ENCODE results near the gene TMEM125. TPM values are rescaled to one million over a fixed set of nuclear protein-coding genes. Genes with fewer than 3 reads are reported as not detected.

The TMEM125 gene
- polyA plus RNA-seq, 1 of the 3 experiments (the other 2 are of a cell fraction) = not detected

DNA sequence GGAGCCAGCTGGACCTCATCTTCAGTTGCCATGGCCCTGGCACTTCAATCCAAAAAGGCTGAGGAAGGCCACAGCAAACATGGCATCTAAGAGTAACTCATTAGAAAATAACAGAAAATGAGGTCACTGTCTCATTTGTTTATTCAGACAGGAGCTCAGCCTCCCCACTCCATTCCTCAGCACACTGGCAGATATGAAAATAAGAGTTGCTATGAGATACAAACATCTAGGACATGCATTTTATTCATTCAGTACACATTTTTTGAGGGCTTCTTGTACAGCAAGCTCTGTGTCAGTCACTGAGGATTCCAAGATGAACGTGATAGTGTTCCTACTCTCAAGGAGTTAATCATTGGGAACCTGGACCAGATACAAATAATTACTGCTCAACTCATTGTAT lies 32.7 kb upstream of the TMEM125 start:
- no peaks in the 10 kb centered on the region for H4K20me1 ChIP-seq (ENCODE audit: insufficient read depth)
- peaks cover 5% of the 10 kb centered on the region for H3F3A ChIP-seq (replicated peaks; ENCODE audit: insufficient read depth)
- no peaks in the 10 kb centered on the region for H3K36me3 ChIP-seq (replicated peaks in 1 of 2; ENCODE audit: control insufficient read depth in 1 of 2, insufficient read depth in 2 of 2, low read length in 1 of 2)
- no peak overlapping the region for H2AFZ ChIP-seq (ENCODE audit: low read depth)
- H3K27me3 ChIP-seq (ENCODE audit: insufficient read depth) = no peaks in the 10 kb centered on the region
- no peaks in the 10 kb centered on the region for H3K79me2 ChIP-seq (ENCODE audit: insufficient read depth)
- no peak overlapping the region for H3K4me2 ChIP-seq
- peaks cover 6 to 8% of the 10 kb centered on the region in 2 experiments; a peak in 2 of 4 replicates for H3K4me1 ChIP-seq (ENCODE audit: control insufficient read depth in 1 of 2, insufficient read depth in 2 of 2, low read depth in 1 of 2, low read length in 1 of 2)
- TF ChIP-seq GABPA (IDR thresholded peaks at IDR 0.05; ENCODE audit: low read depth) = no peak
- no peak for TF ChIP-seq EZH2phosphoT487 (IDR thresholded peaks at IDR 0.05; ENCODE audit: borderline replicate concordance, low read depth)
- TF ChIP-seq YY1 (IDR thresholded peaks at IDR 0.05; ENCODE audit: low read depth) = no peak
- TF ChIP-seq ELF1 (IDR thresholded peaks at IDR 0.05) = no peak
- TF ChIP-seq, protein P1, sequence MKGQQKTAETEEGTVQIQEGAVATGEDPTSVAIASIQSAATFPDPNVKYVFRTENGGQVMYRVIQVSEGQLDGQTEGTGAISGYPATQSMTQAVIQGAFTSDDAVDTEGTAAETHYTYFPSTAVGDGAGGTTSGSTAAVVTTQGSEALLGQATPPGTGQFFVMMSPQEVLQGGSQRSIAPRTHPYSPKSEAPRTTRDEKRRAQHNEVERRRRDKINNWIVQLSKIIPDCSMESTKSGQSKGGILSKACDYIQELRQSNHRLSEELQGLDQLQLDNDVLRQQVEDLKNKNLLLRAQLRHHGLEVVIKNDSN (IDR thresholded peaks at IDR 0.05; ENCODE audit: borderline replicate concordance, low read depth) = no peak
- no peak for TF ChIP-seq TAF1 (IDR thresholded peaks at IDR 0.05; ENCODE audit: borderline replicate concordance, low read depth, low read length)
- no peak for TF ChIP-seq EP300 (IDR thresholded peaks at IDR 0.05; ENCODE audit: borderline replicate concordance in 1 of 2, low read depth in 1 of 2, low read length in 1 of 2)
- TF ChIP-seq CHD2 (IDR thresholded peaks at IDR 0.05; ENCODE audit: low read length, partially characterized antibody) = no peak
- TF ChIP-seq, protein P2, sequence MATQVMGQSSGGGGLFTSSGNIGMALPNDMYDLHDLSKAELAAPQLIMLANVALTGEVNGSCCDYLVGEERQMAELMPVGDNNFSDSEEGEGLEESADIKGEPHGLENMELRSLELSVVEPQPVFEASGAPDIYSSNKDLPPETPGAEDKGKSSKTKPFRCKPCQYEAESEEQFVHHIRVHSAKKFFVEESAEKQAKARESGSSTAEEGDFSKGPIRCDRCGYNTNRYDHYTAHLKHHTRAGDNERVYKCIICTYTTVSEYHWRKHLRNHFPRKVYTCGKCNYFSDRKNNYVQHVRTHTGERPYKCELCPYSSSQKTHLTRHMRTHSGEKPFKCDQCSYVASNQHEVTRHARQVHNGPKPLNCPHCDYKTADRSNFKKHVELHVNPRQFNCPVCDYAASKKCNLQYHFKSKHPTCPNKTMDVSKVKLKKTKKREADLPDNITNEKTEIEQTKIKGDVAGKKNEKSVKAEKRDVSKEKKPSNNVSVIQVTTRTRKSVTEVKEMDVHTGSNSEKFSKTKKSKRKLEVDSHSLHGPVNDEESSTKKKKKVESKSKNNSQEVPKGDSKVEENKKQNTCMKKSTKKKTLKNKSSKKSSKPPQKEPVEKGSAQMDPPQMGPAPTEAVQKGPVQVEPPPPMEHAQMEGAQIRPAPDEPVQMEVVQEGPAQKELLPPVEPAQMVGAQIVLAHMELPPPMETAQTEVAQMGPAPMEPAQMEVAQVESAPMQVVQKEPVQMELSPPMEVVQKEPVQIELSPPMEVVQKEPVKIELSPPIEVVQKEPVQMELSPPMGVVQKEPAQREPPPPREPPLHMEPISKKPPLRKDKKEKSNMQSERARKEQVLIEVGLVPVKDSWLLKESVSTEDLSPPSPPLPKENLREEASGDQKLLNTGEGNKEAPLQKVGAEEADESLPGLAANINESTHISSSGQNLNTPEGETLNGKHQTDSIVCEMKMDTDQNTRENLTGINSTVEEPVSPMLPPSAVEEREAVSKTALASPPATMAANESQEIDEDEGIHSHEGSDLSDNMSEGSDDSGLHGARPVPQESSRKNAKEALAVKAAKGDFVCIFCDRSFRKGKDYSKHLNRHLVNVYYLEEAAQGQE (IDR thresholded peaks at IDR 0.05; ENCODE audit: low read depth, low read length) = no peak
- TF ChIP-seq, protein P3, sequence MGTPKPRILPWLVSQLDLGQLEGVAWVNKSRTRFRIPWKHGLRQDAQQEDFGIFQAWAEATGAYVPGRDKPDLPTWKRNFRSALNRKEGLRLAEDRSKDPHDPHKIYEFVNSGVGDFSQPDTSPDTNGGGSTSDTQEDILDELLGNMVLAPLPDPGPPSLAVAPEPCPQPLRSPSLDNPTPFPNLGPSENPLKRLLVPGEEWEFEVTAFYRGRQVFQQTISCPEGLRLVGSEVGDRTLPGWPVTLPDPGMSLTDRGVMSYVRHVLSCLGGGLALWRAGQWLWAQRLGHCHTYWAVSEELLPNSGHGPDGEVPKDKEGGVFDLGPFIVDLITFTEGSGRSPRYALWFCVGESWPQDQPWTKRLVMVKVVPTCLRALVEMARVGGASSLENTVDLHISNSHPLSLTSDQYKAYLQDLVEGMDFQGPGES (IDR thresholded peaks at IDR 0.05; ENCODE audit: low read depth, low read length) = no peak
- TF ChIP-seq, protein P4, sequence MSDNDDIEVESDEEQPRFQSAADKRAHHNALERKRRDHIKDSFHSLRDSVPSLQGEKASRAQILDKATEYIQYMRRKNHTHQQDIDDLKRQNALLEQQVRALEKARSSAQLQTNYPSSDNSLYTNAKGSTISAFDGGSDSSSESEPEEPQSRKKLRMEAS (IDR thresholded peaks at IDR 0.05; ENCODE audit: low read depth) = no peak
- TF ChIP-seq RFX5 (IDR thresholded peaks at IDR 0.05; ENCODE audit: low read length) = no peak
- TF ChIP-seq, protein P5, sequence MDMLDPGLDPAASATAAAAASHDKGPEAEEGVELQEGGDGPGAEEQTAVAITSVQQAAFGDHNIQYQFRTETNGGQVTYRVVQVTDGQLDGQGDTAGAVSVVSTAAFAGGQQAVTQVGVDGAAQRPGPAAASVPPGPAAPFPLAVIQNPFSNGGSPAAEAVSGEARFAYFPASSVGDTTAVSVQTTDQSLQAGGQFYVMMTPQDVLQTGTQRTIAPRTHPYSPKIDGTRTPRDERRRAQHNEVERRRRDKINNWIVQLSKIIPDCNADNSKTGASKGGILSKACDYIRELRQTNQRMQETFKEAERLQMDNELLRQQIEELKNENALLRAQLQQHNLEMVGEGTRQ (IDR thresholded peaks at IDR 0.05; ENCODE audit: borderline replicate concordance, low read depth, low read length) = no peak
- no peak for DNase-seq
- CTCF ChIA-PET = interaction anchor here (0.6 to 1.1 kb wide), 4 partner anchors 10 to 178 kb away, joined by 3 to 7 read pairs (median 3); no protein-coding TSS in a partner anchor
- POLR2A ChIA-PET = no interaction called here
- H3K27ac ChIP-seq (ENCODE audit: low read depth in 2 of 2, low read length in 1 of 2) = no peak overlapping the region
- no peak overlapping the region for H3K4me3 ChIP-seq (ENCODE audit: low read depth in 2 of 2, low read length in 1 of 2)
- no peaks in the 10 kb centered on the region for H3K9me2 ChIP-seq
- 57% methylated on average over 1 of the region's 1 CpG for WGBS (ENCODE audit: low lambda C conversion rate)
- H3K9ac ChIP-seq = no peak overlapping the region
- no peaks in the 10 kb centered on the region for H3K9me3 ChIP-seq

All from SK-N-SH (cell line).